AG08396 (cell line): ENCODE data around the gene GAL.

Source experiments
- DNase-seq: peaks from one replicate; pipeline ENCODE4 v3.0.0; 2012; ENCODE audit warnings: low spot score, mixed read lengths

The GAL gene

GRCh38 chr11:68710409-68710808 is 26.1 kb downstream of the GAL start:
- no peak for DNase-seq

GRCh38 chr11:68711114-68711513 is 26.8 kb downstream of the GAL start:
- DNase-seq = no peak

GRCh38 chr11:68714060-68714856 is 29.9 kb downstream of the GAL start:
- DNase-seq = no peak

DNA sequence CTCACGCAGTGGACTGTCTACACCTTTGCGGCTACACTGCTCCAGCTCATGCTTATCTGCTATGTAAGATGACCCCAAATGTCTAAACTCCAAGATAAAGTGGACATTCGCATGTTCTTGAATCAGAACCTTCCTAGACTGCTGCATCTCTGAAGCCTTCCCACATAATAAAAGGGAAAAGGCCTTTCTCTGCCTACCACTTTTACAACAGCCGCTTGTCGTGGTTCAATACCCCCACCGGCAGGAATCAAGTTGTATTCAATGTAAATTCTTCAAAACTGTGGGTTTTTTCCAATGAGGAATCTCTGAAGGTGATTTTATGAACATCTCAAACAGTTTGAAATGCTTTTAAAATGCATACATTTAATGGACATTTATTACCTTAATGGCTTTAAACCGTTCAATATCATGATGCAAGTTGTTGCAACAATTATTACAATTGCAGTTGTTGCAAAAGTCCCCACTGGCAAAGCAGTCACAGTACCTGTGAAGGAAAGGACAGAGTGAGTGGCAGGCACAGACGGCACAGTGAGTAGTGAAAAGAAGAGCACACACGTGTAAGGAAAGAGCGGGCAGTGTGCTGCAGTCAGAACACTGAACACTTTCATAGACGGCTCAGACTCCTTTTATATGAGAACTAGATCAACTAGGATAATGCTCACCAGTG is 31.2 kb downstream of the GAL start:
- DNase-seq = no peak

DNA sequence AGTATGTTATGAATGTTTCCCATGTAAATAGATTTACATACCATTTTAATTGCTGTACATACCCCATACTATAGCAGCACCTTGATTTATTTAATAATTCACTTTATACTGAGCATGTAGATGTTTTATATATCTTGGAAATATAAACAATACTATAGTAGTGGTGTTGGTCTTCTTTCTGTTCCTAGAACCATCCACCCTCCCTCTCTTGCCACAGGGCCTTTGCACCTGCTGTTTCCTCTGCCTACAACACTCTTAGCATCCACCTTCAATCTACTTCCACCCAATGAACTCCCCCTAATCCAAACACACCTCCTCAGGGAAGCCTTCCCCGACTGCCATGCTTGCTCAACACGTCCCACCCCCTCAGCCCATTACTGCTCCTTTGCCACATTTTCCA is 36.7 kb downstream of the GAL start:
- no peak for DNase-seq

DNA sequence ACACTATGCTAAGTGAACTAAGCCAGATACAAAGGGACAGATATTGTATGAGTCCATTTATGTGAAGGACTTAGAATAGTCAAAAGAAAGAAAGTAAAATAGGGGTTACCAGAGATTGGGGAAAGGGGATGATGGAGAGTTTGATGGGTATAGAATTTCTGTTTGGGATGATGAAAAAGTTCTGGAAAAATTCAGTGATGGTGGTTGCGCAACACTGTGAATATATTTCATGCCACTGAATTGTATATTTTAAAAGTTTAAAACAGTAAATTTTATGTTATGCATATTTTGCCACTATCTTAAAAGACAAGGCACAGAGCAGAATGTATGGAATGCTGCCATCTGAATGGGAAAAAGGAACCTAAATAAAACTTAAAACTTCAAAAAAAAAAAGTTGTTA is 37.8 kb downstream of the GAL start:
- no peak for DNase-seq

DNA sequence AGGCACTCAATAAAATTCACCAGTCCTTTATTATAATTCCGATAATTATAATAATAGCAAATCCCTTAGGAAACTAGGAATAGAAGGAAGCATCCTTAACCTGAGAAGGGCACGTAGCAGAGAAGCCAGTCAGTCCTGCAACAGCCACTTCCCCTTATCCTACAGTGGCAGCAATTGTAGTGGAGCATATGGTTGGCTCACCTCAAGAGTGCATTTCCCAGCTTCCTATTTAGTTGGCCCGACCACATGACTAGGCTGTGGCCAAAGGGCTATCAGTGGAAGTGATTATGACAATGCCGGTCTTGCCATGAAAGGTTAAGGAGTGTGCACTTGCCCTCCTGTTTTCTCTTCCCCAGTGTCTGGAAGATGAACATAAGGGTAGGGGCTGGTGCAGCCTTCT is 39.9 kb downstream of the GAL start:
- no peak for DNase-seq

DNA sequence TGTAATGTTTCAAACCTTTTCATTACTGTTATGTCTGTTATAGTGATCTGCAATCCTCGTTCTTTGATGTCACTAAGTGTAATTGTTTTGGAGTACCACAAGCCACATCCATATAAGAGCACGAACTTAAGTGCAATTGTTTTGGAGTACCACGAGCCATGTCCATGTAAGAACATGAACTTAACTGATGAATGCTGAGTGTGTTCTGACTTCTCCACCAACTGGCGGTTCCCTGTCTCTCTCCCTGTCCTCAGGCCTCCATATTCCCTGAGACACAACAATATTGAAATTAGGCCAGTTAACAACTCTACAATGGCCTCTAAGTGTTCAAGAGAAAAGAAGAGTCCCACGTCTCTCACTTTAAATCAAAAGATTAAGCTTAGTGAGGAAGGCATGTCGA is 43.4 kb downstream of the GAL start:
- no peak for DNase-seq

DNA sequence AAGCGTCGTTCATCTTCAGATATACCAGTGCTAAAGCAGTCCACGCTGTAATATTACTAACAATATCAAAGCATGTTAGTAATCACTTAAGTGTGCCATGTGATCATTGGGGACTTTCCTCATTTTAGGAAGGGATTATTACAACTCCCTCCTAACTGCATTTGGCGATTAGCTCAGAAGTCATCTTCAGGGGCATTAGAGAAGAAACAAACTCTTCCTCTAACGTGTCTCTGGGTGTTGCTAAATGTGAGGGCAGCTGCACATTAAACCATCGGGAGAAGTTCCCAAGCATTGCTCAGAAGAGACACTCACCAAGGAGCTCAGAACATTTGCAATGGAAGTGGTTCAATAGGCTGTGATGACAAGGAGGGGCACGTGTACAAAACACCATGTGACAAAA is 49.8 kb downstream of the GAL start:
- no peak for DNase-seq

DNA sequence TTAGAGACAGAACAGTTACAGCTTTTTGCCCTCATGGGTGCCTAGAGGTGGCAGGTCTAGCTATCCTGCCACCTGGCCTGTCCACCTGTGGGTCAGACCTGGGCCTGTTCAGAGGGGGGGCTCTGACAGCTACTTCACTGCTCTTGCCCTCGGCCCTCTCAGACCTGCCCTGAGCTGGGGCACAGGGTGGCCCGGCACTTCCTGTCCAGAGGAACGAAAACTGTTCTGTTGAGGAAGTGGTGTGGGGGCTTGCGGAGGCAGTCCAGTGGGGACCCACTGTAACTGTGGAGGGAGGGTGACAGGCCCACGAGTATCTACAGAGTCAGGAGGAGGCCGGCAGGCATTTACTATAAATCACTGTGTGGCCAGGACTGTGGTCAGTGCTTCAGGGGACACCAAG is 50.8 kb downstream of the GAL start:
- DNase-seq = no peak

GRCh38 chr11:68735646-68736045 is 51.3 kb downstream of the GAL start:
- no peak for DNase-seq
